Naive B cell (primary cell): ENCODE results near the gene MYF5. TPM values are rescaled to one million over a fixed set of nuclear protein-coding genes. Genes with fewer than 3 reads are reported as not detected.
"Not testable (repeated sequence)": the region's sequence is repeated elsewhere in the genome, so short reads cannot be mapped to it uniquely, and the experiment has no call there.

ENCODE experiments used
- ATAC-seq, 2 donors: fragments of 150-1000 bp; cut with Tn5 transposase; 2 replicates each; pipeline ENCODE4 v1.10.0; 2021; ENCODE audit warnings: low read depth in 2 of 2, mild to moderate bottlenecking in 2 of 2, moderate library complexity in 2 of 2
- DNase-seq: peaks from one replicate; pipeline ENCODE4 v3.0.0; 2022
- H3K27ac Mint-ChIP-seq, 6 donors: one replicate each; pipeline ENCODE4 v1.8.0; 2020 to 2022; ENCODE audit warnings: mild to moderate bottlenecking in 6 of 6, mixed read lengths in 6 of 6, moderate library complexity in 5 of 6, inconsistent platforms in 2 of 6
- H3K27me3 Mint-ChIP-seq, 3 donors: one replicate each; pipeline ENCODE4 v1.8.0; 2021 to 2022; ENCODE audit warnings: mixed read lengths in 3 of 3, mild to moderate bottlenecking in 1 of 3
- H3K36me3 Mint-ChIP-seq, 2 donors: one replicate each; pipeline ENCODE4 v1.8.0; 2020 to 2022; ENCODE audit warnings: mixed read lengths in 2 of 2, inconsistent platforms in 1 of 2, mild to moderate bottlenecking in 1 of 2
- H3K4me1 Mint-ChIP-seq, 3 donors: one replicate each; pipeline ENCODE4 v1.8.0; 2020 to 2022; ENCODE audit warnings: mixed read lengths in 3 of 3, inconsistent platforms in 1 of 3, mild to moderate bottlenecking in 1 of 3, moderate library complexity in 1 of 3
- H3K4me3 Mint-ChIP-seq, 8 donors: one replicate each; pipeline ENCODE4 v1.8.0; 2020 to 2022; ENCODE audit warnings: mild to moderate bottlenecking in 8 of 8, mixed read lengths in 8 of 8, moderate library complexity in 8 of 8, inconsistent platforms in 2 of 8
- H3K9me3 Mint-ChIP-seq, 7 donors: one replicate each; pipeline ENCODE4 v1.8.0; 2020 to 2022; ENCODE audit warnings: mixed read lengths in 7 of 7, mild to moderate bottlenecking in 5 of 7, inconsistent platforms in 2 of 7, moderate library complexity in 1 of 7
- polyA plus RNA-seq, 6 donors: library from polyadenylated mRNA; unstranded; fragments of 300-500 nt; fragmentation: Illumina TruSeq; gene quantifications; one replicate each; pipeline ENCODE4 v1.2.3, GENCODE V29; 2021; ENCODE audit warnings: low read depth in 6 of 6

Gene MYF5
- not detected for polyA plus RNA-seq

- Mint-ChIP-seq H3K4me1 (no peaks in the 10 kb centered on the region), H3K36me3 (peaks cover 0 to 7% of the 10 kb centered on the region in 2 donors), H3K27ac (peak within 1 kb of the TSS in 1 of 6 donors; percentile 21), H3K4me3 (no peak within 1 kb of the TSS), H3K9me3 (peaks cover 0 to 11% (median 4%) of the 10 kb centered on the region in 7 donors), H3K27me3 (peaks cover 34 to 50% (median 47%) of the 10 kb centered on the region in 3 donors)
- DNase-seq (no peak), ATAC-seq (no peak)
Observed at GRCh38 chr12:80716696-80717469, at the start of gene MYF5. Gene MYF5 (plus strand): TSS chr12:80716912. CDS start chr12:80717064, 152 bp downstream.

- no peaks in the 10 kb centered on the region for H3K27me3 Mint-ChIP-seq
- ATAC-seq (no peak), DNase-seq (no peak)
- H3K27ac Mint-ChIP-seq, result no peak overlapping the region
- H3K36me3 Mint-ChIP-seq, result no peaks in the 10 kb centered on the region
- no peak overlapping the region for H3K4me3 Mint-ChIP-seq
- H3K9me3 Mint-ChIP-seq, result peaks cover 0 to 10% (median 0%) of the 10 kb centered on the region in 7 donors
- no peaks in the 10 kb centered on the region for H3K4me1 Mint-ChIP-seq
Observed at GRCh38 chr12:80670214-80670613, 46.5 kb upstream of the MYF5 start.

- H3K9me3 Mint-ChIP-seq, ATAC-seq, DNase-seq, H3K4me3 Mint-ChIP-seq, H3K4me1 Mint-ChIP-seq, H3K27me3 Mint-ChIP-seq, H3K36me3 Mint-ChIP-seq, H3K27ac Mint-ChIP-seq: not testable (repeated sequence)
Observed at GRCh38 chr12:80676042-80676636, 40.6 kb upstream of the MYF5 start.

- no peaks in the 10 kb centered on the region for H3K9me3 Mint-ChIP-seq
- no peak overlapping the region for H3K27ac Mint-ChIP-seq
- no peaks in the 10 kb centered on the region for H3K4me1 Mint-ChIP-seq
- no peaks in the 10 kb centered on the region for H3K36me3 Mint-ChIP-seq
- no peaks in the 10 kb centered on the region for H3K27me3 Mint-ChIP-seq
- H3K4me3 Mint-ChIP-seq, result no peak overlapping the region
- DNase-seq, result no peak
- ATAC-seq, result no peak
Observed at GRCh38 chr12:80676856-80677255, 39.9 kb upstream of the MYF5 start.

GRCh38 chr12:80677994-80678393, 38.7 kb upstream of the MYF5 start:
- Mint-ChIP-seq H3K9me3 (no peaks in the 10 kb centered on the region), H3K4me3 (no peak overlapping the region), H3K36me3 (no peaks in the 10 kb centered on the region), H3K4me1 (no peaks in the 10 kb centered on the region), H3K27ac (no peak overlapping the region), H3K27me3 (no peaks in the 10 kb centered on the region)
- ATAC-seq (no peak), DNase-seq (no peak)

- Mint-ChIP-seq H3K4me3 (no peak overlapping the region), H3K4me1 (no peaks in the 10 kb centered on the region), H3K27ac (no peak overlapping the region), H3K27me3 (no peaks in the 10 kb centered on the region), H3K36me3 (no peaks in the 10 kb centered on the region), H3K9me3 (peaks cover 0 to 2% (median 0%) of the 10 kb centered on the region in 7 donors)
- ATAC-seq (no peak), DNase-seq (no peak)
Observed at GRCh38 chr12:80679346-80680131, 37.2 kb upstream of the MYF5 start.

- H3K27ac Mint-ChIP-seq, result no peak overlapping the region
- DNase-seq (no peak), ATAC-seq (no peak)
- H3K27me3 Mint-ChIP-seq, result no peaks in the 10 kb centered on the region
- no peak overlapping the region for H3K4me3 Mint-ChIP-seq
- no peaks in the 10 kb centered on the region for H3K4me1 Mint-ChIP-seq
- peaks cover 0 to 2% (median 0%) of the 10 kb centered on the region in 7 donors for H3K9me3 Mint-ChIP-seq
- no peaks in the 10 kb centered on the region for H3K36me3 Mint-ChIP-seq
Observed at GRCh38 chr12:80681287-80681686, 35.4 kb upstream of the MYF5 start.

GRCh38 chr12:80681786-80682185, 34.9 kb upstream of the MYF5 start:
- Mint-ChIP-seq H3K36me3 (no peaks in the 10 kb centered on the region), H3K27ac (no peak overlapping the region), H3K4me3 (no peak overlapping the region), H3K4me1 (no peaks in the 10 kb centered on the region), H3K27me3 (no peaks in the 10 kb centered on the region), H3K9me3 (peaks cover 0 to 5% (median 0%) of the 10 kb centered on the region in 7 donors)
- ATAC-seq (no peak), DNase-seq (no peak)

- H3K4me1 Mint-ChIP-seq, result no peaks in the 10 kb centered on the region
- H3K36me3 Mint-ChIP-seq, result no peaks in the 10 kb centered on the region
- no peaks in the 10 kb centered on the region for H3K27me3 Mint-ChIP-seq
- DNase-seq, result no peak
- no peak overlapping the region for H3K4me3 Mint-ChIP-seq
- peaks cover 0 to 5% (median 0%) of the 10 kb centered on the region in 7 donors for H3K9me3 Mint-ChIP-seq
- no peak for ATAC-seq
- no peak overlapping the region for H3K27ac Mint-ChIP-seq
Observed at GRCh38 chr12:80684077-80684495, 32.6 kb upstream of the MYF5 start.

GRCh38 chr12:80690090-80690489, 26.6 kb upstream of the MYF5 start:
- Mint-ChIP-seq H3K27ac (no peak overlapping the region), H3K9me3 (peaks cover 0 to 5% (median 0%) of the 10 kb centered on the region in 7 donors), H3K36me3 (no peaks in the 10 kb centered on the region), H3K4me1 (no peaks in the 10 kb centered on the region), H3K27me3 (no peaks in the 10 kb centered on the region), H3K4me3 (no peak overlapping the region)
- ATAC-seq (no peak), DNase-seq (no peak)

- Mint-ChIP-seq H3K9me3 (peaks cover 0 to 5% (median 0%) of the 10 kb centered on the region in 7 donors), H3K36me3 (no peaks in the 10 kb centered on the region), H3K4me3 (no peak overlapping the region), H3K27ac (no peak overlapping the region), H3K4me1 (no peaks in the 10 kb centered on the region), H3K27me3 (no peaks in the 10 kb centered on the region)
- ATAC-seq (no peak), DNase-seq (no peak)
Observed at GRCh38 chr12:80690513-80690912, 26.2 kb upstream of the MYF5 start.

- no peak for DNase-seq
- no peak overlapping the region for H3K4me3 Mint-ChIP-seq
- no peak overlapping the region for H3K27ac Mint-ChIP-seq
- peaks cover 0 to 2% (median 0%) of the 10 kb centered on the region in 7 donors for H3K9me3 Mint-ChIP-seq
- ATAC-seq, result no peak
- no peaks in the 10 kb centered on the region for H3K4me1 Mint-ChIP-seq
- no peaks in the 10 kb centered on the region for H3K27me3 Mint-ChIP-seq
- no peaks in the 10 kb centered on the region for H3K36me3 Mint-ChIP-seq
Observed at GRCh38 chr12:80692114-80692513, 24.6 kb upstream of the MYF5 start.

GRCh38 chr12:80697270-80697887, 19.3 kb upstream of the MYF5 start:
- no peak for ATAC-seq
- DNase-seq, result no peak
- H3K36me3 Mint-ChIP-seq, result no peaks in the 10 kb centered on the region
- no peaks in the 10 kb centered on the region for H3K4me1 Mint-ChIP-seq
- no peak overlapping the region for H3K27ac Mint-ChIP-seq
- no peak overlapping the region for H3K4me3 Mint-ChIP-seq
- H3K9me3 Mint-ChIP-seq, result no peaks in the 10 kb centered on the region
- no peaks in the 10 kb centered on the region for H3K27me3 Mint-ChIP-seq
